OCI-LY7 (cell line): ENCODE measurements around the gene ZW10. TPM values are rescaled to one million over a fixed set of nuclear protein-coding genes. Genes with fewer than 3 reads are reported as not detected.

ENCODE experiments used
- BruUV-seq: library from RNA; stranded (reverse); fragments of 400-500 nt; replicated peaks from 2 replicates; lab custom pipeline; 2021; lab: Mats Ljungman, UMichigan
- CTCF ChIA-PET: fragments of 300-600 bp; sonication (Branson Sonifier 250); formaldehyde crosslinking; loops from one replicate; lab custom pipeline; 2022; ENCODE audit warnings: antibody characterized with exemption; ENCODE audit not compliant: unreplicated experiment; lab: Charles Lee
- POLR2A ChIA-PET: fragments of 300-600 bp; sonication (Branson Sonifier 250); formaldehyde crosslinking; loops from one replicate; lab custom pipeline; 2022; ENCODE audit warnings: antibody characterized with exemption; lab: Charles Lee
- DNase-seq: peaks from one replicate; pipeline ENCODE4 v3.0.0-alpha.2; 2015; ENCODE audit warnings: low spot score
- H2AFZ ChIP-seq: fragments of 200-600 bp; sonication (generic), shearing (Covaris generic); 2 replicates; pipeline ENCODE4 v1.6.1; 2014; ENCODE audit warnings: mild to moderate bottlenecking, antibody characterized with exemption, low read length, moderate library complexity
- H3K27ac ChIP-seq: fragments of 200-600 bp; sonication (generic); 2 replicates; pipeline ENCODE4 v1.5.1; 2014; ENCODE audit warnings: mixed run types, low read depth, mild to moderate bottlenecking, moderate library complexity, low read length, inconsistent platforms; ENCODE audit not compliant: poor library complexity, severe bottlenecking
- H3K36me3 ChIP-seq: fragments of 200-600 bp; sonication (generic); 2 replicates; pipeline ENCODE4 v1.6.1; 2014; ENCODE audit warnings: mild to moderate bottlenecking, antibody characterized with exemption, low read length, moderate library complexity, mixed read lengths; ENCODE audit not compliant: insufficient read depth
- H3K4me1 ChIP-seq: fragments of 200-600 bp; sonication (generic); 2 replicates; pipeline ENCODE4 v1.5.1; 2014; ENCODE audit warnings: mild to moderate bottlenecking, low read length; ENCODE audit not compliant: insufficient read depth, poor library complexity, severe bottlenecking
- H3K4me2 ChIP-seq: fragments of 200-600 bp; sonication (generic); 2 replicates; pipeline ENCODE4 v1.6.1; 2014; ENCODE audit warnings: mild to moderate bottlenecking, low read length
- H3K4me3 ChIP-seq: fragments of 200-600 bp; sonication (generic); 2 replicates; pipeline ENCODE4 v1.5.1; 2014; ENCODE audit warnings: mild to moderate bottlenecking, low read depth, low read length; ENCODE audit not compliant: poor library complexity, severe bottlenecking
- H3K79me2 ChIP-seq: fragments of 200-600 bp; sonication (generic); 2 replicates; pipeline ENCODE4 v1.6.1; 2016; ENCODE audit warnings: low read depth, mild to moderate bottlenecking, low read length, moderate library complexity, mixed read lengths; ENCODE audit not compliant: insufficient read depth
- H3K9me2 ChIP-seq: fragments of 200-600 bp; sonication (generic); 2 replicates; pipeline ENCODE4 v1.6.1; 2016; ENCODE audit warnings: mild to moderate bottlenecking, low read length, mixed read lengths; ENCODE audit not compliant: insufficient read depth
- H3K9me3 ChIP-seq: fragments of 200-600 bp; sonication (generic); 2 replicates; pipeline ENCODE4 v1.6.1; 2014; ENCODE audit warnings: mild to moderate bottlenecking, mixed run types, low read length, mixed read lengths
- H4K20me1 ChIP-seq: fragments of 200-600 bp; sonication (generic); 2 replicates; pipeline ENCODE4 v1.6.1; 2014; ENCODE audit warnings: mild to moderate bottlenecking, antibody characterized with exemption, low read length, moderate library complexity, mixed read lengths; ENCODE audit not compliant: insufficient read depth
- CTCF ChIP-seq: fragments of 200-600 bp; sonication (generic); conservative IDR thresholded peaks from 2 replicates; pipeline ENCODE4 v1.5.1; 2014; ENCODE audit warnings: mild to moderate bottlenecking, antibody characterized with exemption, low read length, moderate library complexity, mixed read lengths
- EZH2phosphoT487 ChIP-seq: fragments of 200-600 bp; sonication (generic); IDR thresholded peaks from 2 replicates; pipeline ENCODE4 v1.6.1; 2018; ENCODE audit warnings: low read depth, borderline replicate concordance, mild to moderate bottlenecking, mixed run types, antibody characterized with exemption, low read length, moderate library complexity, mixed read lengths
- intact Hi-C: fragments of 100-400 bp; cut with micrococcal nuclease; formaldehyde crosslinking; loops from one replicate; pipeline ENCODE4 v1.10.0; 2022; ENCODE audit not compliant: unreplicated experiment
- total RNA-seq, 2 experiments: library from RNA; depleted of rRNA in 1 of 2; stranded (reverse); fragments of >200 nt in 1 of 2; shearing (Covaris generic) in 1 of 2; gene quantifications; 2 replicates each; pipeline ENCODE4 v1.2.3, GENCODE V29; 2014 to 2022

The ZW10 gene
- total RNA-seq, 2 experiments from 2014 or later: 18.9 to 19.9 TPM

GRCh38 chr11:113685654-113686359, 87.7 kb downstream of the ZW10 start:
- Histone ChIP-seq H3K36me3 (no peaks in the 10 kb centered on the region), H3K9me2 (no peaks in the 10 kb centered on the region), H3K79me2 (no peaks in the 10 kb centered on the region), H3K4me2 (no peak overlapping the region), H4K20me1 (no peaks in the 10 kb centered on the region), H3K4me1 (no peaks in the 10 kb centered on the region), H2AFZ (no peak overlapping the region), H3K27ac (no peak overlapping the region), H3K9me3 (no peaks in the 10 kb centered on the region), H3K4me3 (no peak overlapping the region)
- no peak for DNase-seq
- BruUV-seq: no TSS peak
- ChIA-PET CTCF (no interaction called here), POLR2A (no interaction called here)
- no peak for TF ChIP-seq EZH2phosphoT487
- TF ChIP-seq CTCF: no peak
- intact Hi-C loops: no loop called here

GRCh38 chr11:113684496-113684895, 89.0 kb downstream of the ZW10 start:
- no peaks in the 10 kb centered on the region for H3K4me1 ChIP-seq
- no peaks in the 10 kb centered on the region for H3K9me2 ChIP-seq
- ChIA-PET POLR2A (no interaction called here), CTCF (no interaction called here)
- H3K79me2 ChIP-seq: no peaks in the 10 kb centered on the region
- H3K4me3 ChIP-seq: no peak overlapping the region
- no peak overlapping the region for H2AFZ ChIP-seq
- no peaks in the 10 kb centered on the region for H4K20me1 ChIP-seq
- H3K4me2 ChIP-seq: no peak overlapping the region
- H3K27ac ChIP-seq: no peak overlapping the region
- TF ChIP-seq CTCF (no peak), EZH2phosphoT487 (no peak)
- no peaks in the 10 kb centered on the region for H3K9me3 ChIP-seq
- intact Hi-C loops: no loop called here
- no peak for DNase-seq
- H3K36me3 ChIP-seq: no peaks in the 10 kb centered on the region
- BruUV-seq: no TSS peak

- no peaks in the 10 kb centered on the region for H3K9me2 ChIP-seq
- ChIA-PET POLR2A (no interaction called here), CTCF (no interaction called here)
- no TSS peak for BruUV-seq
- H3K9me3 ChIP-seq: no peaks in the 10 kb centered on the region
- H2AFZ ChIP-seq: no peak overlapping the region
- no peaks in the 10 kb centered on the region for H4K20me1 ChIP-seq
- H3K36me3 ChIP-seq: no peaks in the 10 kb centered on the region
- DNase-seq: no peak
- H3K79me2 ChIP-seq: no peaks in the 10 kb centered on the region
- no peak overlapping the region for H3K27ac ChIP-seq
- no peak for TF ChIP-seq EZH2phosphoT487
- no peak for TF ChIP-seq CTCF
- H3K4me3 ChIP-seq: no peak overlapping the region
- H3K4me1 ChIP-seq: no peaks in the 10 kb centered on the region
- intact Hi-C loops: no loop called here
- H3K4me2 ChIP-seq: no peak overlapping the region
Measured at GRCh38 chr11:113683481-113684046, 89.9 kb downstream of the ZW10 start.
